ENCODE measurements around the gene UBIAD1.

UBIAD1 gene

GRCh38 chr1:11237356-11237755 is 35.6 kb upstream of the UBIAD1 start:
- Histone ChIP-seq H2AFZ (ENCODE audit: low read depth, low read length) (no peak overlapping the region), H3K4me3 (ENCODE audit: low read length) (no peak overlapping the region), H3K36me3 (replicated peaks; ENCODE audit: low read depth, low read length) (peaks cover 3% of the 10 kb centered on the region), H3K4me2 (ENCODE audit: low read length) (no peak overlapping the region), H3K27me3 (ENCODE audit: low read depth, low read length) (no peaks in the 10 kb centered on the region), H3K79me2 (ENCODE audit: low read length) (no peaks in the 10 kb centered on the region), H3K9ac (ENCODE audit: low read length) (no peak overlapping the region), H4K20me1 (ENCODE audit: insufficient read depth, low read length) (no peaks in the 10 kb centered on the region), H3K4me1 (ENCODE audit: low read length) (no peaks in the 10 kb centered on the region), H3K9me3 (ENCODE audit: insufficient read depth, low read length) (no peaks in the 10 kb centered on the region), H3K27ac (ENCODE audit: low read length) (no peak overlapping the region)
- TF ChIP-seq CTCF (IDR thresholded peaks at IDR 0.05; ENCODE audit: low read depth, low read length): no peak
- TF ChIP-seq EZH2phosphoT487 (IDR thresholded peaks at IDR 0.05; ENCODE audit: low read depth): no peak

- no peaks in the 10 kb centered on the region for H3K9me3 ChIP-seq (ENCODE audit: insufficient read depth, low read length)
- no peaks in the 10 kb centered on the region for H3K79me2 ChIP-seq (ENCODE audit: low read length)
- H3K9ac ChIP-seq (ENCODE audit: low read length): no peak overlapping the region
- no peak overlapping the region for H3K4me2 ChIP-seq (ENCODE audit: low read length)
- no peaks in the 10 kb centered on the region for H4K20me1 ChIP-seq (ENCODE audit: insufficient read depth, low read length)
- no peaks in the 10 kb centered on the region for H3K4me1 ChIP-seq (ENCODE audit: low read length)
- H3K36me3 ChIP-seq (replicated peaks; ENCODE audit: low read depth, low read length): peaks cover 3% of the 10 kb centered on the region
- H3K27me3 ChIP-seq (ENCODE audit: low read depth, low read length): no peaks in the 10 kb centered on the region
- H3K27ac ChIP-seq (ENCODE audit: low read length): no peak overlapping the region
- H3K4me3 ChIP-seq (ENCODE audit: low read length): no peak overlapping the region
- TF ChIP-seq CTCF (IDR thresholded peaks at IDR 0.05; ENCODE audit: low read depth, low read length) (no peak), EZH2phosphoT487 (IDR thresholded peaks at IDR 0.05; ENCODE audit: low read depth) (no peak)
- no peak overlapping the region for H2AFZ ChIP-seq (ENCODE audit: low read depth, low read length)
Measured at GRCh38 chr1:11238311-11238710, 34.7 kb upstream of the UBIAD1 start.

- Histone ChIP-seq H3K4me2 (ENCODE audit: low read length) (no peak overlapping the region), H3K9ac (ENCODE audit: low read length) (no peak overlapping the region), H3K27me3 (ENCODE audit: low read depth, low read length) (no peaks in the 10 kb centered on the region), H4K20me1 (ENCODE audit: insufficient read depth, low read length) (no peaks in the 10 kb centered on the region), H2AFZ (ENCODE audit: low read depth, low read length) (no peak overlapping the region), H3K27ac (ENCODE audit: low read length) (no peak overlapping the region), H3K4me1 (ENCODE audit: low read length) (no peaks in the 10 kb centered on the region), H3K4me3 (ENCODE audit: low read length) (no peak overlapping the region), H3K79me2 (ENCODE audit: low read length) (no peaks in the 10 kb centered on the region), H3K36me3 (replicated peaks; ENCODE audit: low read depth, low read length) (peaks cover 6% of the 10 kb centered on the region), H3K9me3 (ENCODE audit: insufficient read depth, low read length) (no peaks in the 10 kb centered on the region)
- no peak for TF ChIP-seq CTCF (IDR thresholded peaks at IDR 0.05; ENCODE audit: low read depth, low read length)
- TF ChIP-seq EZH2phosphoT487 (IDR thresholded peaks at IDR 0.05; ENCODE audit: low read depth): no peak
Measured at GRCh38 chr1:11245248-11245647, 27.8 kb upstream of the UBIAD1 start.

GRCh38 chr1:11245904-11246719 is 26.9 kb upstream of the UBIAD1 start:
- H3K27me3 ChIP-seq (ENCODE audit: low read depth, low read length): no peaks in the 10 kb centered on the region
- no peak overlapping the region for H2AFZ ChIP-seq (ENCODE audit: low read depth, low read length)
- no peak for TF ChIP-seq EZH2phosphoT487 (IDR thresholded peaks at IDR 0.05; ENCODE audit: low read depth)
- no peaks in the 10 kb centered on the region for H3K9me3 ChIP-seq (ENCODE audit: insufficient read depth, low read length)
- no peak overlapping the region for H3K4me2 ChIP-seq (ENCODE audit: low read length)
- no peaks in the 10 kb centered on the region for H3K79me2 ChIP-seq (ENCODE audit: low read length)
- H3K4me3 ChIP-seq (ENCODE audit: low read length): no peak overlapping the region
- peaks cover 15% of the 10 kb centered on the region for H3K36me3 ChIP-seq (replicated peaks; ENCODE audit: low read depth, low read length)
- H4K20me1 ChIP-seq (ENCODE audit: insufficient read depth, low read length): no peaks in the 10 kb centered on the region
- H3K27ac ChIP-seq (ENCODE audit: low read length): no peak overlapping the region
- H3K4me1 ChIP-seq (ENCODE audit: low read length): no peaks in the 10 kb centered on the region
- H3K9ac ChIP-seq (ENCODE audit: low read length): no peak overlapping the region

Measured in OCI-LY3 (cell line).